OCI-M2 (cell line): ENCODE data around the gene RAVER1.
"Not testable (repeated sequence)": the region's sequence is repeated elsewhere in the genome, so short reads cannot be mapped to it uniquely, and the experiment has no call there.

Source experiments
- DNase-seq: peaks from one replicate; lab custom pipeline; 2025; ENCODE audit not compliant: unreplicated experiment; lab: John Stamatoyannopoulos, UW

Gene RAVER1

GRCh38 chr19:10344780-10345179 lies 11.5 kb upstream of the RAVER1 start:
- DNase-seq, result no peak

DNA sequence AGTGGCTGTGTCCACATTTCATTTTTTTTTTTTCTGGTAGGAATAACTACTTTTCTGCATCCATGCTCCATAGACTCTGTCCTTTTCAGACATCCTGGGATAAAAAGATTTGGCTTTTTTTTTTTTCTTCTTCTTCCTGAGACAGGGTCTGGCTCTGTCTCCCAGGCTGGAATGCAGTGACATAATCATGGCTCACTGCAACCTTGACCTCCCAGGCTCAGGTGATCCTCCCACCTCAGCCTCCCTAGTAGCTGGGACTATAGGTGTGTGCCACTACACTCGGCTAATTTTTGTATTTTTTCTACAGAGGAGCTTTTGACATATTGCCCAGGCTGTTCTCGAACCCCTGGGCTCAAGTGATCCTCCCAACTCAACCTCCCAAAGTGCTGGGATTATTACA lies 10.2 kb upstream of the RAVER1 start:
- DNase-seq, result no peak

GRCh38 chr19:10339977-10340376 lies 6.6 kb upstream of the RAVER1 start:
- DNase-seq, result no peak

DNA sequence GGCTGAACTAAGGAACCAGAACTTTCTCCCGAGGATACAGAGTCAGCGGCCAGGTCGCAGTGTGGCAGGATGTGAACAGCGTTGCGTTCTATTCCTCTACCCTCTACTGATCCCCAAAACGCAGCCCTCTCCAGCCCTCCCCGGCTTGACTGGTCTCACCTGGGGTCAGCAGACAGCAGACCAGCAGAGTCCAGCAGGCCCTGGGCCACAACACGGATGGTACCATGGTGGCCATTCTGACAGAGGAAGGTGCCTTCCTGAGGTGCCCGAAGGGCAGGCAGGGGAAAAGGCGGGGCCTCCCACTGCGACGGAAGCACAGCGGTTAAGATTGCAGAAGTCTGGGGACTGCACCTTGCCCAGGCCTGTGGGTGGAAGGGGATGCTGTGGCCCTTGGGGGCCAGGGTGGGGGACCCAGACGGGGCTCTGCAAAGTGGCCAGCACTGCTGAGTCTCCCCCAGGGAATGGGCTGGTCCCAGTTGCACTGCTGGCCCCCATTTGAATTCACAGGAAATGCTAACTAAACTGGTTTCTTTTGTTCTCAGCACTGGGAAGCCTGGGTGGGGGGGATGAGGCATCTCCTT lies 6.1 kb upstream of the RAVER1 start, which contains the start of gene ICAM3:
Gene ICAM3, minus strand, starts transcription at position 245 of the 581 bp plus-strand sequence. Its CDS starts 10 bp downstream, at position 235.
- no peak for DNase-seq

- no peak for DNase-seq
Observed at GRCh38 chr19:10338940-10339339, 5.6 kb upstream of the RAVER1 start.

GRCh38 chr19:10336725-10337124 lies 3.4 kb upstream of the RAVER1 start:
- DNase-seq, result not testable (repeated sequence)

DNA sequence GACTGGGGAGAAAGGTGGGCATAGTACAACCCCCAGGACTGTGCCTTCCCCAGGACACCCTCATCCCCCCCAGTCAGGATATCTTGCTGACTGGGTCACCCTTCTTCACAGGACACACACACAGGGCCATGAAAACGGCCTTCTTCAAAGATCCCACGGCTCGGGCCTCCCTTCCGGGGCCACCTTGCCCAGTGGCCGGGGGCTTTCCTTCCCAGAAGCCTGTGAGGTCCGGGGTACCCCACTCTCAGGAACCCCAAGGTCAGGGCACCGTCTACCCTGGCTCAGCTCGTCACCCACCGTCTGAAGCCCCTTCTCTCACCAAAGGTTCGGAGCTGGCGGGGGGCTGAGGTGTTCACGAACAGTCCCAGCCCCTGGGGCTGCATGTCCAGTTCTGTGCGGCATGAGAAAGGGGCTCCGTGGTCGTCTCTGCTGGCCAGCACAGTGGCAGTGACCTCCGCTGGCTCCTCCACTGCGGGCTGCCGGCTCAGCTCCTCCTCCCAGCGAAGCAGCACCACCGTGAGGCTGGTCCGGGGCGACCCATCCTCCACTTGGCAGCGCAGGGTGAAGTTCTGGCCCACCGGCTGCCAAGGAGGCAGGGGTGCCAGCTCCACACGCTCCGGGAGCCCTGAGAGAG lies 2.1 kb upstream of the RAVER1 start:
- no peak for DNase-seq

DNA sequence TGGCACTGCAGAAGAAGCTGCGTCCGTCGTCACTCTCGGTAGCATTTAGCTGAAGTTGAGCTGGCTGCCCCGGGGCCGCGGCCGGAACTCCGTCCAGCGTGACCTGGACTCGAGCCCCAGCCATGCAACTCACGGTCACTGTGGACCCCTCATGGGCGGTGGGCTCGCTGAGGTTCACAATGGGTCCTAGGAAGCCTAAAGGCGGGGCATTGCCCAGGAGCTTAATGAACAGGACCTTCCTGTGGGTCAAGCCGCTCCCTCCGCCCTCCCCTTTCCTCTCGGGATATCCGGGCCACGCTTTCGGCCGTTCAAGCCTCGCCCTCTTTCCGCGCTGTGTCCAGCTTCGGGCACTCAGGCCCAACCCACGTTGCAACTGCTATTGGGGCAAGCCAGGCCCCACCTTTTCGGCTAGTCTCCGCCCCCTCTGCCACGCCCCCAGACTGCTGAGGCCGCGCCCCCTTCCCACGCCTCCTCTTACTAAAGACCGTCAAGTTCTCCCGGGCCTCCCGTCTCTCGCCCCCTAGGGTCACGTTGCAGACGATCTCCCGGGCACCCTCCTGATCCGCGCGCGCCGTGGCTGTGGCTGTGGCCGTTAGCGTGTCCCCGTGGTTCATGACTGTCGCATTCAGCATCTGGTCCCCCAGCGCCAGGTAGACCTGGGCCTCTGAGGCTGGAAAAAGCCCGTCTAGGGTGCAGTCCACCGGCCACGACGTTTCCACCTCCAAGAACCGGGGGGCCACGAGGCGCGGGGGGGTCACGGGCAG lies 1.4 kb upstream of the RAVER1 start:
- peak; percentile 100 for DNase-seq

DNA sequence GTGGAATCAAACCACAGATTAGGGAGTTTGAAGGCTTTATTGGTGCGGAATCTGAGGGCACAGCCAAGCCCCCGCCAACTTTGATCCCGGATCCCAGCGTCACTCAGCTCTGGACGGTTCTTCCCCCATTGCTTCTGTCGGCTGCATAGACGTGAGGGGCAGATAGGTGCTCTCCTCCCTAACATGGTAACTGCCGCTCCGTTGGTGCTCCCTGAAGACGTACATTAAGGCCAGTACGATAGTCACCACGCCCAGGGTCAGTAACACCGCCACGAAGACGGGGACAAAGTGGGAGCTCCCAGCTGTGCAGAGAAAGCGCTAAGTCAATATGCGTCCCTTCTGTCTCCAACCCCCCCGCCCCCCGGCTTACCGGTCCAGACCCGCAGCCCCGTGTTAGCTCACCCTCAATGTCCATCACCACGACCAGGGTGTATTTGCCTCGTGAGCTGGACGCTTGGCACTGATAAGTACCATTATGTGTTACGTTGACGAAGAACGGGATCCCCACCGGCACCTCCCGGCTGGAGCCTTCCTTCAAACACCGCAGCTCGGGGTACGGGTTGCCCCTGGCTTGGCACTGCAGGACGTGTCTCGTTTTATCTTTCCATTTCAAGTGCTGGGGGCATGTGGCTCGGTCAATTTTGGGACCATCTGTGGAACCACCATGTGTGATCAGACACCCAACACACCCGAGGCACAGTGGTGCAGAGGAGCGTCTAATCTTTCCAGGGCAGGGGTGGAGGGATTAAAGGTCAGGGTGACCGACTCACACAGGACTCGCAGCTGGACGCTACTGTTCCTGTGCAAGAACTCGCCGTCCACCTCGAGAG lies 644 bp upstream of the RAVER1 start:
- peak; percentile 98 for DNase-seq

DNA sequence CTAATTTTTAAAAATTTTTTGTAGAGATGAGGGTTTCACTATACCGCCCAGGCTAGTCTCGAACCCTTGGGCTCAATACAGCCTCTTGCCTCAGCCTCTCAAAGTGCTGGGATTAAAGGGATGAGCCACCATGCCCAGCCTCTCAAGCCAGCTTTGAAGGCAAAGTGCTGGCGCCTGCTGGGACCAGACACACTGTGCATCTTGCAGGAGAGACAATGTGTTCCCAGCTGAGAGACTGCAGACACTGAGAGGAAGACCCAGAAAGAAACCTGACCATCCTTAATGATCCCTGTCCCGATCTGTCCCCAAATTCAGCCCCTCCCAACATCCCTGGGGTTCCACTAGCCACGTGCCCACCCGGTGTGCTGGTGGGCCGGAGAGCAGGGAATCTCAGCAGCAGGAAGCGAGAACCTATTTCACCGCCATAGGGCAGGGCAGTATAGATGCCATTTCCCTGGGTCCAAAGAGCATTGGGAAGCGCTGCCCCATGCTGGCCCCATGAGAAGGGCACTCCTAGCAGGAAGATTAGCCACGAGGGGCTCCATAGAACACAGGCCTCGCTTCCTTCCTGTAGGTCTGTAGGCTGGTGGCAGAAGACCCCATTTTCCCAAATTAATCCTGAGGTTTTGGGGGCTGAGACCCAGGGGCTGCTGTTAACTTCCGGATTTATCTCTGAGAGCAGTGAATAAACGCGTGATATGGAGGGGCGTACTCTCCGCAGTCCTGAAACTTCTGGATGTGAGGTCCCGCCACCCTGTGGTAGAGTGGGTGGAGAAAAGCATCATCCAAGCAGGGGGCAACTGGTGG lies 968 bp downstream of the RAVER1 start:
- DNase-seq, result no peak

DNA sequence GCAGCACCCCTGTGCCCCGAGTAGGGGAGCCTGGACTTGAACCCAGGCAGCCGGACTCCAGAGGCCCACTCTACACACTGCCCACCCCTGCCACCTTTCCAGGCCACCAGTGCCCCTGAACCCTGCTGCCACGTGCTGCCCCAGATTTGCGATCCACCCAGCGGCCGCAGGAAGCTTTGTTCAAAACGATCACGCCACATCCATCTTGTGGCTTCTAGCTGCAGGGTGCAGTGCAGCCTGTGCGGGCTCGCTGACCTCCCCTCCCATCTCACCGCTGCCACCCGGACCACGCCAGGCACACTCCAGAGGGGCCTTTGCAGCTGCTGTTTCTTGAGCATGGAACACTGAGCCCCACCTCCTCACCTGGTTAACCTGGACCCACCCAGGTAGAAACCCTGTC lies 3.8 kb downstream of the RAVER1 start:
- no peak for DNase-seq

DNA sequence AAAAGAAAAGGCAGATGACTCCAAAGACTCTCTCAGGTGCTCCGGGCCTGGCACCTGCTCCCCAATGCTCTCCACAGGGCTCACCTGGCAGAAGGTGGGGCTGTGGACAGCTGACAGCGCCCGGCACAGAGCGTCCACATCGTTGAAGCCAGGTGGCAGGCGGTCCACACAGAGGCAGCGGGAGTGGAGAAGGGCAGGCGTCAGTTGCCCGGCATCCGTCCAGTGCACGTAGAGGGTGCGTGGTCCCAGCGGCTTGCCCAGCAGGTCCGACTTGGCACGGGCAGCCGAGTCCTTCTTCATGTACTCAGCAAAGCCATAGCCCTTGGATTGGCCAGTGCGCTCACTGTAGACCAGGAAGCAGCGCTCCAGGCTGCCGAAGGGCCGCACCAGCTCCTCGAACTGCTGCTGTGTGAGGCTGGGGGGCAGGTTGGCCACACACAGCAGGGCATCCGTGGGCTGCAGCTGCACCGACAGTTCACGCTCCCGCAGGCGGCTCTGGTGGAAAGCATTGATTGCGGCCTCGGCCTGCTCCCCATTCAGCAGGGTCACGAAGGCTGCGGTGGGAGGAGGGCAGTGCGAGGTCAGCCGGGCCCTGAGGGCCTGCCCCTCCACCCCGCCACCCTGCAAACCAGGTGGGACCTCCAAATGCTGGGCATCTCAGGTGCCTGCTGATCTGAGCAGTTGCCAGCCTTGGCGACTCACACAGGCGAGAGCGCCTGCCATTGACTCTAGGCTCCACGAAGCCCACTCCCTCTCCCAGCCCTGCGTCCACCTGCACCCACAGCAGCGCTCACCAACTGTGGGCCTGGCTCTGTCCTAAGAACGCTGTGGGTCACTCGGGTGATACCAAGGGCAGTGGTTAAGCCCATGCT lies 4.5 kb downstream of the RAVER1 start:
- no peak for DNase-seq

DNA sequence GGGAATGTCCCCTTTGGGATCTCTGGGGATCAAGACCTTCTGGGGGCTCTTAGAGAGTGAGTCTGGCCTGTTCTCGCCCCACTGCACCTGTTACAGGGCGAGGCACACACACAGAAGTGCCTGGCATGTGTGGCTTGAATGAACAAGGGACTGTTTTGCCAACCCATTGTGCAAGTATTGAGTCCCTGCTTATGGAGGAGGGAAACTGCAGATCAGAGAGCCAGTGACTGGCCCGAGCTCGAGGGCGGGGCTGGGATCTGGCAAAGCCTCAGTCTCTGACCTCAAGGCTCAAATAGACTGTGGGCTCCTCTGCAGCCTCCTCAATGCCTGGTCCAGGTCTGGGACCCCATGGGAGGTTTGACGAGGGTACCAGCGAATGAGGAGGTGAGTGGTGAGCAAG lies 5.5 kb downstream of the RAVER1 start:
- DNase-seq, result no peak

- DNase-seq, result no peak
Observed at GRCh38 chr19:10325732-10326131, 7.6 kb downstream of the RAVER1 start.

- DNase-seq, result no peak
Observed at GRCh38 chr19:10321874-10322835, 11.2 kb downstream of the RAVER1 start.

DNA sequence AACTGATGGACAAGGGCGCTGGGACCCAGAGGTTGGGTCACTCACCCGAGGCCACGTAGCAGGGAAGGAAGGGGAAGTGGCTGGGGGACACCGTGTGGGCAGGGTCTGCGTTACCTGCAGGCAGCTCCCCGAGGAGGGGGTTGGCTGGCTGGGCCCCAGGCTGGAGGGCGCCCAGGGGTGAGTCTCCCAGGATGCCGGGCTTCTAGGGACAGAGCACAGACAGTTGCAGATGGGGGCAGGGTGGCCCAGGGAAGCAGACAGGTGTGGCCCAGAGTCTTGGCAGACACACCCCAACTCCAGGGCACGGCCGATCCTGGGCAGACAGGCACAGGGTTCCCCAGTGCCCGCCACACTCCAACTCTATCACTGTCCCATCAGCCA lies 11.9 kb downstream of the RAVER1 start:
- DNase-seq, result no peak

GRCh38 chr19:10320602-10321416 lies 12.5 kb downstream of the RAVER1 start:
- no peak for DNase-seq
